DOHH2 (cell line): ENCODE data around the gene ST3GAL3.

ENCODE experiments used
- EZH2phosphoT487 ChIP-seq: fragments of 200-600 bp; sonication (generic); IDR thresholded peaks from 2 replicates; pipeline ENCODE4 v1.6.1; 2017; ENCODE audit warnings: borderline replicate concordance, mild to moderate bottlenecking, antibody characterized with exemption, low read length, moderate library complexity, mixed read lengths
- TF ChIP-seq, protein P1 (sequence below): fragments of 200-600 bp; sonication (generic); IDR thresholded peaks from one replicate; pipeline ENCODE4 v1.5.1; 2014; ENCODE audit warnings: antibody characterized with exemption, mild to moderate bottlenecking, low read depth, low read length; ENCODE audit not compliant: poor library complexity, severe bottlenecking

DNA sequence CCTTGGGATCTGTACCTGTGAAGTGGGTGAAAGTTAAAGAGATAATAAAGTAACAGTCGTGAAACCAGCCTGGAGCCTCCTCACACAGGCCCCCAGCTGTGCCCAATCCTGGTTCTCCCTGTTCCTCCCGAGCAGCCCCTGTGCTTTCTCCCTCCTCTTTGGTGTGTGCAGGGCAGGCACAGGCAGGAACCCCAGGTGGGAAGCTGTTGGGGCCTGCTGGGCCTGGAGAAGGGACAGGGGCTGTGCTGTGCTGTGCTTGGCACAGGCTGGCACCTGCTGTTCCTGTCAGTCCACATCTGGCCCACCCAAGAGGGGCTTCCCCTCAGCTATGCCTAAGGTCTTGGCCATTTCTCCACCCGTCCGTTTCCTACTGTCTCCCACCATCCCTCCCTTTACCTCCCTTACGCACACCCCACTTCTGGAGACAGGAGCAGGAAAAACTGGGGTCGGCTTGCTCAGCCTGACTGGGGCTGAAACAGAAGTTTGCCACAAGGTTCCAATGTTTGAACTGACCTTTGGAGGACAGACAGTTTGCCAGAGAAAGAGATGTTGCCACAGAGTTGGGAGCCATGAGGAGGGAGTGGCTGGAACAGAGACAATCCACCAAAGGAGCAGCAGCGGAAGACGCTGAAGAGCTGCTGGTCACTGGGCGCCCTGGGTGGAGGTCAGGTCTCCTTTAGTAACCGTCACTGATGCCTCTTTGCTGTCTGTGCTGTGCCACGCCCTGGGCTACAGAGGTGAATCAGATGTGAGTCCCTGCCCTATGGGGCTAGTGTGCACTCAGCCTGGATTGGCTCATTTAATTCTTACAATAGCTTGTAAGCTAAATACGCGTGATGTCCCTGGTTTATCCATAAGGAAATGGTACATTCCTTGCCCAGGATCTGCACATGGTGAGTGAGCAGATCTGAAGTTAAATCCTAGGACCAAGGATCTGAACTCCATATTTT lies 207.5 kb downstream of the ST3GAL3 start:
- TF ChIP-seq, protein P1, sequence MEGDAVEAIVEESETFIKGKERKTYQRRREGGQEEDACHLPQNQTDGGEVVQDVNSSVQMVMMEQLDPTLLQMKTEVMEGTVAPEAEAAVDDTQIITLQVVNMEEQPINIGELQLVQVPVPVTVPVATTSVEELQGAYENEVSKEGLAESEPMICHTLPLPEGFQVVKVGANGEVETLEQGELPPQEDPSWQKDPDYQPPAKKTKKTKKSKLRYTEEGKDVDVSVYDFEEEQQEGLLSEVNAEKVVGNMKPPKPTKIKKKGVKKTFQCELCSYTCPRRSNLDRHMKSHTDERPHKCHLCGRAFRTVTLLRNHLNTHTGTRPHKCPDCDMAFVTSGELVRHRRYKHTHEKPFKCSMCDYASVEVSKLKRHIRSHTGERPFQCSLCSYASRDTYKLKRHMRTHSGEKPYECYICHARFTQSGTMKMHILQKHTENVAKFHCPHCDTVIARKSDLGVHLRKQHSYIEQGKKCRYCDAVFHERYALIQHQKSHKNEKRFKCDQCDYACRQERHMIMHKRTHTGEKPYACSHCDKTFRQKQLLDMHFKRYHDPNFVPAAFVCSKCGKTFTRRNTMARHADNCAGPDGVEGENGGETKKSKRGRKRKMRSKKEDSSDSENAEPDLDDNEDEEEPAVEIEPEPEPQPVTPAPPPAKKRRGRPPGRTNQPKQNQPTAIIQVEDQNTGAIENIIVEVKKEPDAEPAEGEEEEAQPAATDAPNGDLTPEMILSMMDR = no peak
- no peak for TF ChIP-seq EZH2phosphoT487
